ENCODE data around the gene DDX23.

Gene DDX23

GRCh38 chr12:48812389-48812788, 39.6 kb downstream of the DDX23 start:
- no peak for DNase-seq (ENCODE audit: low read depth)
- no peak overlapping the region for H3K4me3 ChIP-seq (ENCODE audit: low read depth, low read length)

GRCh38 chr12:48811437-48812090, 40.4 kb downstream of the DDX23 start:
- DNase-seq (ENCODE audit: low read depth): no peak
- H3K4me3 ChIP-seq (ENCODE audit: low read depth, low read length): no peak overlapping the region

GRCh38 chr12:48810903-48811431, 41.0 kb downstream of the DDX23 start:
- DNase-seq (ENCODE audit: low read depth): peak; percentile 87
- H3K4me3 ChIP-seq (ENCODE audit: low read depth, low read length): no peak overlapping the region

- no peak for DNase-seq (ENCODE audit: low read depth)
- no peak overlapping the region for H3K4me3 ChIP-seq (ENCODE audit: low read depth, low read length)
These were observed 44.0 kb downstream of the DDX23 start for GRCh38 chr12:48807981-48808380.

GRCh38 chr12:48803675-48804074, 48.3 kb downstream of the DDX23 start:
- DNase-seq (ENCODE audit: low read depth): no peak
- H3K4me3 ChIP-seq (ENCODE audit: low read depth, low read length): no peak overlapping the region

GRCh38 chr12:48800971-48801370, 51.0 kb downstream of the DDX23 start:
- H3K4me3 ChIP-seq (ENCODE audit: low read depth, low read length): no peak overlapping the region
- DNase-seq (ENCODE audit: low read depth): no peak

- no peak for DNase-seq (ENCODE audit: low read depth)
- H3K4me3 ChIP-seq (ENCODE audit: low read depth, low read length): no peak overlapping the region
These were observed 51.5 kb downstream of the DDX23 start for GRCh38 chr12:48800457-48800856.

- no peak overlapping the region for H3K4me3 ChIP-seq (ENCODE audit: low read depth, low read length)
- no peak for DNase-seq (ENCODE audit: low read depth)
These were observed 55.0 kb downstream of the DDX23 start for GRCh38 chr12:48796976-48797375.

GRCh38 chr12:48795550-48796455, 56.2 kb downstream of the DDX23 start:
- H3K4me3 ChIP-seq (ENCODE audit: low read depth, low read length): no peak overlapping the region
- DNase-seq (ENCODE audit: low read depth): no peak

GRCh38 chr12:48794870-48795269, 57.1 kb downstream of the DDX23 start:
- DNase-seq (ENCODE audit: low read depth): no peak

GRCh38 chr12:48793696-48794095, 58.3 kb downstream of the DDX23 start:
- H3K4me3 ChIP-seq (ENCODE audit: low read depth, low read length): no peak overlapping the region
- no peak for DNase-seq (ENCODE audit: low read depth)

More at GRCh38 chr12:48794870-48795269, 57.1 kb downstream of the DDX23 start:
- no peak overlapping the region for H3K4me3 ChIP-seq (ENCODE audit: low read depth, low read length)

GRCh38 chr12:48789858-48790326, 62.1 kb downstream of the DDX23 start:
- H3K4me3 ChIP-seq (ENCODE audit: low read depth, low read length): peak overlapping the region; percentile 82
- no peak for DNase-seq (ENCODE audit: low read depth)

- H3K4me3 ChIP-seq (ENCODE audit: low read depth, low read length): peak within 1 kb of the TSS; percentile 82
- DNase-seq (ENCODE audit: low read depth): peak; percentile 31
These were observed 62.8 kb downstream of the DDX23 start, which contains the start of gene ADCY6 for GRCh38 chr12:48788854-48789775. ADCY6 (minus strand) TSS chr12:48789089; CDS start chr12:48783434, 5,655 bp downstream.

- no peak for DNase-seq (ENCODE audit: low read depth)
- peak overlapping the region; percentile 82 for H3K4me3 ChIP-seq (ENCODE audit: low read depth, low read length)
These were observed 63.5 kb downstream of the DDX23 start for GRCh38 chr12:48788524-48788853.

GRCh38 chr12:48787791-48788523, 64.0 kb downstream of the DDX23 start:
- DNase-seq (ENCODE audit: low read depth): no peak
- H3K4me3 ChIP-seq (ENCODE audit: low read depth, low read length): peak overlapping the region; percentile 82

- peak overlapping the region; percentile 82 for H3K4me3 ChIP-seq (ENCODE audit: low read depth, low read length)
- DNase-seq (ENCODE audit: low read depth): no peak
These were observed 65.1 kb downstream of the DDX23 start for GRCh38 chr12:48786591-48787544.

- H3K4me3 ChIP-seq (ENCODE audit: low read depth, low read length): no peak overlapping the region
- DNase-seq (ENCODE audit: low read depth): no peak
These were observed 68.5 kb downstream of the DDX23 start for GRCh38 chr12:48783432-48783831.
